WERI-Rb-1 (cell line): ENCODE data around the gene SYTL2.

Experiments used
- DNase-seq: peaks from one replicate; pipeline ENCODE4 v3.0.0-alpha.2; 2020
- H3K27ac ChIP-seq: fragments of 250-450 bp; sonication (Bioruptor Pico); 2 replicates; pipeline ENCODE4 v1.5.1; 2020; ENCODE audit warnings: mild to moderate bottlenecking, moderate library complexity
- H3K27me3 ChIP-seq: fragments of 250-450 bp; sonication (Bioruptor Pico); 2 replicates; pipeline ENCODE4 v1.5.1; 2021; ENCODE audit warnings: mild to moderate bottlenecking, low read depth, moderate library complexity; ENCODE audit not compliant: insufficient read depth, severe bottlenecking
- H3K36me3 ChIP-seq: fragments of 250-450 bp; sonication (Bioruptor Pico); 2 replicates; pipeline ENCODE4 v1.5.1; 2020; ENCODE audit warnings: mild to moderate bottlenecking, moderate library complexity
- H3K4me3 ChIP-seq: 2 replicates; pipeline ENCODE4 v1.5.1; 2011; ENCODE audit warnings: low read depth, mild to moderate bottlenecking, control low read depth, low read length
- H3K9me3 ChIP-seq: fragments of 250-450 bp; sonication (Bioruptor Pico); 2 replicates; pipeline ENCODE4 v1.5.1; 2021; ENCODE audit warnings: mild to moderate bottlenecking, moderate library complexity; ENCODE audit not compliant: severe bottlenecking
- CTCF ChIP-seq: IDR thresholded peaks from 2 replicates; pipeline ENCODE4 v1.5.1; 2011; ENCODE audit warnings: low read depth, mild to moderate bottlenecking, control low read depth, inconsistent platforms, low read length

Gene SYTL2

GRCh38 chr11:85835729-85836128 is 24.8 kb upstream of the SYTL2 start:
- DNase-seq: no peak
- Histone ChIP-seq H3K36me3 (no peaks in the 10 kb centered on the region), H3K4me3 (no peak overlapping the region), H3K27me3 (no peaks in the 10 kb centered on the region), H3K9me3 (no peaks in the 10 kb centered on the region), H3K27ac (no peak overlapping the region)
- no peak for TF ChIP-seq CTCF

- Histone ChIP-seq H3K27me3 (no peaks in the 10 kb centered on the region), H3K4me3 (no peak overlapping the region), H3K36me3 (no peaks in the 10 kb centered on the region), H3K27ac (no peak overlapping the region), H3K9me3 (no peaks in the 10 kb centered on the region)
- TF ChIP-seq CTCF: no peak
- no peak for DNase-seq
Observed at GRCh38 chr11:85835263-85835662, 24.3 kb upstream of the SYTL2 start.

- DNase-seq: no peak
- H3K27ac ChIP-seq: no peak overlapping the region
- TF ChIP-seq CTCF: no peak
Observed at GRCh38 chr11:85831050-85831449, 20.1 kb upstream of the SYTL2 start.

DNA sequence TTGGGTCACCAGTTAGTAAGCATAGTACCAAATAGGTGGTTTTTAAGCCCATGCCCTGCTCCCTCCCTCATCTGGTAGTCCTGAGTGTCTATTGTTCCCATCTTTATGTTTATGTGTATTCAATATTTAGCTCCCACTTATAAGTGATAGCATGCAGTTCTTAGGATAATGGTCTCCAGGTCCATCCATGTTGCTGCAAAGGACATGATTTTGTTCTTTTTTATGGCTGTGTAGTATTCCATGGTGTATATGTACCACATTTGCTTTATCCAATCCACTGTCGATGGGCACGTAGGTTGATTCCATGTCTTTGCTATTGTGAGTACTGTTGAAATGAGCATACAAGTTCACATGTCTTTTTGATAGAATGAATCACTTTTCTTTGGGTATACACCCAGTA is 18.2 kb upstream of the SYTL2 start:
- Histone ChIP-seq H3K9me3 (no peaks in the 10 kb centered on the region), H3K4me3 (no peak overlapping the region), H3K36me3 (no peaks in the 10 kb centered on the region), H3K27me3 (no peaks in the 10 kb centered on the region), H3K27ac (no peak overlapping the region)
- no peak for DNase-seq
- TF ChIP-seq CTCF: no peak

More at GRCh38 chr11:85831050-85831449, 20.1 kb upstream of the SYTL2 start:
- H3K9me3 ChIP-seq: no peaks in the 10 kb centered on the region
- H3K36me3 ChIP-seq: no peaks in the 10 kb centered on the region
- no peak overlapping the region for H3K4me3 ChIP-seq
- no peaks in the 10 kb centered on the region for H3K27me3 ChIP-seq

GRCh38 chr11:85828640-85828978 is 17.7 kb upstream of the SYTL2 start:
- H3K4me3 ChIP-seq: no peak overlapping the region
- TF ChIP-seq CTCF: no peak
- H3K27me3 ChIP-seq: no peaks in the 10 kb centered on the region
- no peak for DNase-seq
- H3K36me3 ChIP-seq: no peaks in the 10 kb centered on the region
- no peak overlapping the region for H3K27ac ChIP-seq
- no peaks in the 10 kb centered on the region for H3K9me3 ChIP-seq

- DNase-seq: no peak
- TF ChIP-seq CTCF: no peak
- Histone ChIP-seq H3K27me3 (no peaks in the 10 kb centered on the region), H3K27ac (no peak overlapping the region), H3K4me3 (no peak overlapping the region), H3K36me3 (no peaks in the 10 kb centered on the region), H3K9me3 (no peaks in the 10 kb centered on the region)
Observed at GRCh38 chr11:85827748-85828639, 17.1 kb upstream of the SYTL2 start.
